HEK293T (cell line): ENCODE results near the gene SRRM3.
"Not testable (repeated sequence)": the region's sequence is repeated elsewhere in the genome, so short reads cannot be mapped to it uniquely, and the experiment has no call there.

Source experiments
- BHLHE40 ChIP-seq: fragments of 450-650 bp; IDR thresholded peaks from 2 replicates; pipeline ENCODE4 v1.6.1; 2016; ENCODE audit warnings: mild to moderate bottlenecking, moderate library complexity, borderline replicate concordance
- CTBP1 ChIP-seq: fragments of 450-650 bp; IDR thresholded peaks from 2 replicates; pipeline ENCODE4 v1.6.1; 2016; ENCODE audit warnings: borderline replicate concordance
- ELF4 ChIP-seq: fragments of 450-650 bp; IDR thresholded peaks from 2 replicates; pipeline ENCODE4 v1.6.1; 2017; ENCODE audit warnings: antibody characterized with exemption
- FOXM1 ChIP-seq: fragments of 450-650 bp; IDR thresholded peaks from 2 replicates; pipeline ENCODE4 v1.6.1; 2017; ENCODE audit warnings: mild to moderate bottlenecking, borderline replicate concordance
- HDGF ChIP-seq: fragments of 450-650 bp; IDR thresholded peaks from 2 replicates; pipeline ENCODE4 v1.6.1; 2017; ENCODE audit warnings: antibody characterized with exemption, borderline replicate concordance
- L3MBTL2 ChIP-seq: fragments of 450-650 bp; conservative IDR thresholded peaks from 2 replicates; pipeline ENCODE4 v1.6.1; 2016; ENCODE audit warnings: mild to moderate bottlenecking
- SUZ12 ChIP-seq: fragments of 450-650 bp; IDR thresholded peaks from 2 replicates; pipeline ENCODE4 v1.6.1; 2016; ENCODE audit warnings: mild to moderate bottlenecking
- ZNF384 ChIP-seq: fragments of 450-650 bp; IDR thresholded peaks from 2 replicates; pipeline ENCODE4 v1.6.1; 2016

DNA sequence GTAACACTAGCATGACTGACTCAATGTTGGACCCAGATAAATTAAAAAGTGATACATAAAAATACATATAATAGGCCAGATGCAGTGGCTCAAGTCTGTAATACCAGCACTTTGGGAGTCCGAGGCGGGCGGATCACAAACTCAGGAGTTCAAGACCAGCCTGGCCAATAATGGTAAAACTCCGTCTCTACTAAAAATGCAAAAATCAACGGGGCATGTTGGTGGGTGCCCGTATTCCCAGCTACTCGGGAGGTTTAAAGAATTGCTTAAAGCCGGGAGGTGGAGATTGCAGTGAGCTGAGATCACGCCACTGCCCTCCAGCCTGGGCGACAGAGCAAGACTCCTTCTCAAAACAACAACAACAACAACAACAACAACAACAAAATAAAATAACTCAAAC, 43.3 kb upstream of the SRRM3 start:
- TF ChIP-seq L3MBTL2, FOXM1, SUZ12, ELF4, ZNF384, BHLHE40, HDGF, CTBP1: not testable (repeated sequence)
